Measurements from ENCODE around the gene MIS18A. TPM values are rescaled to one million over a fixed set of nuclear protein-coding genes. Genes with fewer than 3 reads are reported as not detected.
"Not testable (repeated sequence)": the region's sequence is repeated elsewhere in the genome, so short reads cannot be mapped to it uniquely, and the experiment has no call there.

MIS18A gene
- total RNA-seq, 1 experiment from 2014 or later = 39.7 TPM

GRCh38 chr21:32312976-32313375 is 34.1 kb upstream of the MIS18A start:
- Histone ChIP-seq H3K4me3 (no peak overlapping the region), H3K27ac (no peak overlapping the region), H3K9me3 (replicated peaks) (no peaks in the 10 kb centered on the region), H3K36me3 (peaks cover 54% of the 10 kb centered on the region), H3K27me3 (replicated peaks) (no peaks in the 10 kb centered on the region), H3K4me1 (replicated peaks) (no peaks in the 10 kb centered on the region)
- DNase-seq (ENCODE audit: low read depth in 1 of 2, low spot score in 2 of 2) = no peak

DNA sequence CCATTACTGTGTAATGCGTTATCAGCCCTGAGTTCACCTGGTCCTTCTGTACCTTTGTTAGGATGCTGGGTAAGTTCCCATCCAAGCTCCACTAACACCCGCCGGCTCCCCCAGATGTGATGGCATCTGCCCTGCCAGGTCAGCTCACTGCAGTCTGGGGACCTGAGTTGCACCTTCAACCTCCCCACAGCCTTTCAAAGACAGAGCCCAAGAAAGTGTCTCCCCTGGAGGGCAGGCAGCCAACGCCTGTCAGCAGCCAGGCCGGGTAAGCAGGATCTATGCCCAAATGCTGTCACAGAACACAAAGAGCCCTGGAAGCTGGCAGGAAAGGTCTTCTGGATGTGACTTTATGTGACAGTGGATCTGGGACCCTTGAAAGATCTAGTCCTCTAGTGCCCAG is 33.5 kb upstream of the MIS18A start:
- Histone ChIP-seq H3K9me3 (replicated peaks) (no peaks in the 10 kb centered on the region), H3K36me3 (peaks cover 49% of the 10 kb centered on the region), H3K27ac (no peak overlapping the region), H3K27me3 (replicated peaks) (no peaks in the 10 kb centered on the region), H3K4me1 (replicated peaks) (no peaks in the 10 kb centered on the region), H3K4me3 (no peak overlapping the region)
- DNase-seq (ENCODE audit: low read depth in 1 of 2, low spot score in 2 of 2) = no peak

DNA sequence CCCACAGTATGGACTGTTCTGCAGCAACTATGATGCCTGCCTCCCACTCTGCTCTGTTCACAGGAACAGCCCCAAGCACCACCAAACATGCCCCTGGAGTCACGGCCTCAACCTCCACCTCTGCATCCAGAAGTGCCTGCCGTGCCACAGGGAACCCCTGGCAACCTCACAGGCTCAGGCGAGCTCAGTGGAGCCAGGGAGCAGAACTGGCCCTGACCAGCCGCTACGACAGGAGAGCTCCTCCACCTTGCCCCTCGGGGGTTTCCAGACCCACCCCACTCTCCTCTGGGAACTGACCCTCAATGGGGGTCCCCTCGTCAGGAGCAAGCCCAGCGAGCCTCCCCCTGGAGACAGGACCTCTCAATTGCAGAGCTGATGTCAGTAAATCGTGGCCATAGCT is 32.8 kb upstream of the MIS18A start:
- no peaks in the 10 kb centered on the region for H3K9me3 ChIP-seq (replicated peaks)
- no peak for DNase-seq (ENCODE audit: low read depth in 1 of 2, low spot score in 2 of 2)
- H3K27me3 ChIP-seq (replicated peaks) = no peaks in the 10 kb centered on the region
- peaks cover 43% of the 10 kb centered on the region for H3K36me3 ChIP-seq
- H3K4me1 ChIP-seq (replicated peaks) = no peaks in the 10 kb centered on the region
- H3K4me3 ChIP-seq = no peak overlapping the region
- H3K27ac ChIP-seq = no peak overlapping the region

GRCh38 chr21:32310976-32311375 is 32.1 kb upstream of the MIS18A start:
- H3K4me3 ChIP-seq; DNase-seq (ENCODE audit: low read depth in 1 of 2, low spot score in 2 of 2); H3K4me1 ChIP-seq (replicated peaks); H3K27me3 ChIP-seq (replicated peaks); H3K9me3 ChIP-seq (replicated peaks); H3K27ac ChIP-seq: not testable (repeated sequence)
- peaks cover 39% of the 10 kb centered on the region for H3K36me3 ChIP-seq

DNA sequence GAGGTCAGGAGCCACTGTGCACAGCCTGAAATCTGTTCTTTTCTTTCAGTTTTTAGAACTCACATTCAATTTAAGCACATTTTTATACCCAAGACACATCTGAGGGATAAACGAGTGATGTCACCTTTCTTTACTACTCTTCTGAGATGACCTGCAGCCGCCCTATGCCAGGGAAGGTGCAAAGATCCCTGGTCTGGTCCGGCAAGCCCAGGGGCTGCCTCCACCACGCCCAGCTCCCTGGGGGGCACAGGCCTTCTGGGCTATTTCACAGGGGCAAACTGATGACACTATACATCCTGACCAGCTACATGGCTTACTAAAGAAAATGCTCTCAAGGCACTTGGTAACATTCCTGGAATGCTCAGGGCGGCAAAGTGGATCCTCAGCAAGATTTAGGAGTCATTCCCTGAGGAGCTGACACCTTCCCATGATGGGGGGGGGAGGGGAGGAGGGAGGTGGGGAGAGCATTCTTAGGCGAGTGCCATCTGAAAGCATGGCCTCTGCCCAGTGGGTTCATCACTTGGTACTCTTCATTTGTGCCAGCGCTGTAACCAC is 31.1 kb upstream of the MIS18A start:
- Histone ChIP-seq H3K4me3 (no peak overlapping the region), H3K4me1 (replicated peaks) (no peaks in the 10 kb centered on the region), H3K27me3 (replicated peaks) (no peaks in the 10 kb centered on the region), H3K27ac (no peak overlapping the region), H3K36me3 (peaks cover 40% of the 10 kb centered on the region), H3K9me3 (replicated peaks) (no peaks in the 10 kb centered on the region)
- no peak for DNase-seq (ENCODE audit: low read depth in 1 of 2, low spot score in 2 of 2)

DNA sequence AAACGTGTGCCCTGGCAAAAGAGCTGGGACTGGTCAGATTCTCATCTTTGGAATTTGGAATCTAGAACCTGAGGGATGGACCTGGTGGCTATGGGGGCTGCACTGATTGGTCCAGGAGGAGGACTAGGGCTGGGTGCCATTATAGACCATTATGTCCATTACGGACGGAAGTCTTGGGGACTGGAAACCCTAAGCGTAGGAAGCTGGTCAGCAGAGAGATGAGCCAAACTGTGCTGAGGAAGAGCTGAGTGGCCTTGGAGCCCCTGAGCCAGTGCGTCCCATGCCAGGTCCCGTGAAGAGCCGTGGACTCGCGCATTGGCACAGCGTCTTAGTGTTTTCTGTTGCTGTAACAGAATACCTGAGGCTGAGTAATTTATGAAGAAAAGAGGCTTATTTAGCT is 29.8 kb upstream of the MIS18A start:
- no peaks in the 10 kb centered on the region for H3K27me3 ChIP-seq (replicated peaks)
- DNase-seq (ENCODE audit: low read depth in 1 of 2, low spot score in 2 of 2) = no peak
- no peaks in the 10 kb centered on the region for H3K4me1 ChIP-seq (replicated peaks)
- H3K9me3 ChIP-seq (replicated peaks) = no peaks in the 10 kb centered on the region
- peaks cover 34% of the 10 kb centered on the region for H3K36me3 ChIP-seq
- H3K4me3 ChIP-seq = no peak overlapping the region
- no peak overlapping the region for H3K27ac ChIP-seq

GRCh38 chr21:32307706-32308105 is 28.9 kb upstream of the MIS18A start:
- DNase-seq (ENCODE audit: low read depth in 1 of 2, low spot score in 2 of 2) = no peak
- Histone ChIP-seq H3K36me3 (peaks cover 24% of the 10 kb centered on the region), H3K4me1 (replicated peaks) (no peaks in the 10 kb centered on the region), H3K27me3 (replicated peaks) (no peaks in the 10 kb centered on the region), H3K4me3 (no peak overlapping the region), H3K9me3 (replicated peaks) (no peaks in the 10 kb centered on the region), H3K27ac (no peak overlapping the region)

DNA sequence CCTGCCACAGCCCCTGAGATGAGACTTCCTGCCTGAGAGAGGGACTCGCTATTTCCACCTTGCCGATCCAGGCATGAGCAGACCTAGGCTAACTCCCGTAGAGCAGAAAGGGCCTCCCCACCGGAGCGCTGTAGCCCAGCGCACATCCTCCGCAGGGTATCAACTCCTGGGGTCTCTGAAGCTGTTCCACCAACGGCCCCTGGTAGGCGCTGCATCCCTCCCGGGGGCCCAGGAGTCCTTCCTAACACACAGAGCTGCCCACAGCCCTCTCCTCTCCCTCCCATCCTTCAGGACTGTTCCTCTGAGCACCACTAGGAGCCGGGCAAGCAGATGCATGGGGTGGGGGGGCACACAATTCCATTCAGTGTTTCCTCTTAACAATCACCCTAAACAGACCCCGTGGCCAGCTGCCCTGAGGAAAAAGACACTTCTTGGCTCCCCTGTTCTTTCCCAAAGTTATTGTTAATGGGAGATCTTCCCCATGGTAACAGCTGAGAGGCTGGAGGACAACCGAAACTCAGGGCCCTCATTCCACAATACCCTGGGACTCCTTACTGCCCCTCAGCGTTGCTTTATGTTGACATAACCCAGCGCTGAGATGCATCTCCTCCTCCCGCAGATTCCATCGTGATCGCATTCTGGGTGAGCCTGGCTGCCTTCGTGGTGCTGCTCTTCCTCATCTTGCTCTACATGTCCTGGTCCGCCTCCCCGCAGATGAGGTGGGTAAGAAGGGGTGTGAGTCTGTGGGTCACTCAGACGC is 27.4 kb upstream of the MIS18A start:
- DNase-seq (ENCODE audit: low read depth in 1 of 2, low spot score in 2 of 2) = no peak
- Histone ChIP-seq H3K4me1 (replicated peaks) (no peaks in the 10 kb centered on the region), H3K9me3 (replicated peaks) (no peaks in the 10 kb centered on the region), H3K27ac (no peak overlapping the region), H3K4me3 (no peak overlapping the region), H3K27me3 (replicated peaks) (no peaks in the 10 kb centered on the region), H3K36me3 (peaks cover 18% of the 10 kb centered on the region)

DNA sequence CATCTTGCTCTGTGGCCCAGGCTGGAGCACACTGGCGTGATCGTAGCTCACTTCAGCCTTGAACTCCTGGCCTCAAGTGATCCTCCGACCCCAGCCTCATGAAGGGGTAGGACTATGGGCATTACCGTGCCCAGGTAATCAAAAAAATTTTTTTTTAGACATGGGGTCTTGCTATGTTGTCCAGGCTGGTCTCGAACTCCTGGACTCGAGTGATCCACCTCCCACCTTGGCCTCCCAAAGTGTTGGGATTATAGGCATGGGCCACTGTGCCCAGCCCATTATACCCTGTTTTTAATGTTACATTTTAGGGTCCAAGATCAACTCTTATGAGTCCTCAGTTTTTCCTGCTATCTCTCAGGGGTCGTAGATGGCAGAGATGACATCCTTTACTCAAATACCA is 26.1 kb upstream of the MIS18A start:
- Histone ChIP-seq H3K4me3 (no peak overlapping the region), H3K27ac (no peak overlapping the region), H3K36me3 (peaks cover 27% of the 10 kb centered on the region), H3K9me3 (replicated peaks) (no peaks in the 10 kb centered on the region), H3K27me3 (replicated peaks) (no peaks in the 10 kb centered on the region), H3K4me1 (replicated peaks) (no peaks in the 10 kb centered on the region)
- no peak for DNase-seq (ENCODE audit: low read depth in 1 of 2, low spot score in 2 of 2)

GRCh38 chr21:32303385-32303784 is 24.5 kb upstream of the MIS18A start:
- DNase-seq (ENCODE audit: low read depth in 1 of 2, low spot score in 2 of 2) = no peak
- peaks cover 22% of the 10 kb centered on the region for H3K36me3 ChIP-seq
- H3K4me3 ChIP-seq = no peak overlapping the region
- no peaks in the 10 kb centered on the region for H3K27me3 ChIP-seq (replicated peaks)
- H3K27ac ChIP-seq = no peak overlapping the region
- H3K4me1 ChIP-seq (replicated peaks) = no peaks in the 10 kb centered on the region
- H3K9me3 ChIP-seq (replicated peaks) = no peaks in the 10 kb centered on the region

- no peaks in the 10 kb centered on the region for H3K27me3 ChIP-seq (replicated peaks)
- DNase-seq (ENCODE audit: low read depth in 1 of 2, low spot score in 2 of 2) = no peak
- H3K9me3 ChIP-seq (replicated peaks) = no peaks in the 10 kb centered on the region
- H3K4me3 ChIP-seq = no peak overlapping the region
- H3K4me1 ChIP-seq (replicated peaks) = no peaks in the 10 kb centered on the region
- peaks cover 19% of the 10 kb centered on the region for H3K36me3 ChIP-seq
- H3K27ac ChIP-seq = no peak overlapping the region
These were observed 23.7 kb upstream of the MIS18A start for GRCh38 chr21:32302560-32302959.

DNA sequence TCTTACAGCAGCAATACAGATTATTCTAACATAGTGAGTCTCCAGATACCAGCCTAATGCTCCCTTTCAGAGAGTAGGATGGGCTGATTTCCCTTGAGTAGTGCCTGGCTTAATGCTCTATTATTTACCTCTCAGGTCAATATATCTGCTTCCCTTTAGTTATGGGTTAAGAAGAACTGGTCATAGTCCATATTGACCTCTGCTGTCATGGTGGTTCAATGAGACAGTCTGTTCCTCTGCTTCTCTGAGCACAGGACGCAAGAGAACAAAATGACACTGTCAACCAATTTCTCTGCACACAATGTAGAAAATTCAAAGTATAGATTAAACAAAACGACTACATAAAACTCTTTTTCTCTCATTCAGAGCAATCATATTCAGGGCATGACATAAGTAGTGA is 22.7 kb upstream of the MIS18A start:
- Histone ChIP-seq H3K27ac (no peak overlapping the region), H3K9me3 (replicated peaks) (no peaks in the 10 kb centered on the region), H3K27me3 (replicated peaks) (no peaks in the 10 kb centered on the region), H3K4me1 (replicated peaks) (no peaks in the 10 kb centered on the region), H3K36me3 (peaks cover 18% of the 10 kb centered on the region), H3K4me3 (no peak overlapping the region)
- no peak for DNase-seq (ENCODE audit: low read depth in 1 of 2, low spot score in 2 of 2)

DNA sequence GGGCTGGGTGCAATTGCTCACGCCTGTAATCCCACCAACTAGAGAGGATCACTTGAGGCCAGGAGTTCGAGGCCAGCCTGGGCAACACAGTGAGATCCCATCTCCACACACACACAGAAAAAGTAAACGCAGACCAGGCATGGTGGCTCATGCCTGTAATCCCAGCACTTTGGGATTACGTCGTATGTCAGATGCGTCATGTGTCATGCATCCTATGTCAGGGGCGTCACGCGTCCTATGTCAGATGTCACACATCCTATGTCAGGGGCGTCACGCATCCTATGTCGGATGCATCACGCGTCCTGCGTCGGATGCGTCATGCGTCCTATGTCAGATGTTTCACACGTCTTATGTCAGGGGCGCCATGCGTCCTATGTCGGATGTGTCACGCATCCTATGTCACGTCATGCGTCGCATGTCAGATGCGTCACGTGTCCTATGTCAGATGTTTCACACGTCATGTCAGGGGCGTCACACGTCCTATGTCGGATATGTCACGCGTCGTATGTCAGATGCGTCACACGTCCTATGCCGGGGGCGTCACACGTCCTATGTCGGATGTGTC is 21.4 kb upstream of the MIS18A start:
- no peak overlapping the region for H3K4me3 ChIP-seq
- no peaks in the 10 kb centered on the region for H3K9me3 ChIP-seq (replicated peaks)
- no peak overlapping the region for H3K27ac ChIP-seq
- H3K27me3 ChIP-seq (replicated peaks) = no peaks in the 10 kb centered on the region
- no peaks in the 10 kb centered on the region for H3K4me1 ChIP-seq (replicated peaks)
- peaks cover 13% of the 10 kb centered on the region for H3K36me3 ChIP-seq
- no peak for DNase-seq (ENCODE audit: low read depth in 1 of 2, low spot score in 2 of 2)

DNA sequence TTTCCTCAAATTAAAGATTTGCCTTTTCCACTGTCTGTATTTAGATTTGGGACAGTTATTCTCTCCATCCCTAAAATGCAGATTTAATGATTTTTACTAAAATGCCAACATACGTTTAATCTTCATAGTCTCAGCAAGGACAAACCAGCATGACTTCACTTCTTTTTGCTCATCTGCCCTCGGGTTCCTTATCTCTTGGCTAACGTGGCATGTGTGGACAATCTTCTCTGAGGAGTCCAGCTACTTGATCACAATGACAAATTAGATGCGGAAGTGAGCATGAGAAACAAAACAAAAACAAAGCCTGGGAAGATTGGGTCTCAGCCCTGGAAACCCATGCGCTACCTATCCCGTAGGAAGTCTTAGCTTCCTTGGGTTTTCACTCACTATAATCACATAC is 20.8 kb upstream of the MIS18A start:
- Histone ChIP-seq H3K27ac (no peak overlapping the region), H3K4me3 (no peak overlapping the region), H3K9me3 (replicated peaks) (no peaks in the 10 kb centered on the region), H3K36me3 (peaks cover 13% of the 10 kb centered on the region), H3K27me3 (replicated peaks) (no peaks in the 10 kb centered on the region), H3K4me1 (replicated peaks) (no peaks in the 10 kb centered on the region)
- DNase-seq (ENCODE audit: low read depth in 1 of 2, low spot score in 2 of 2) = no peak
